CD4-positive, alpha-beta T cell treated with Interleukin-2 at 100 ng/mL for 4 hours (primary cell): Measurements from ENCODE around the gene PIEZO2.

Experiments
- DNase-seq: peaks from one replicate; pipeline ENCODE4 v3.0.0-alpha.2; 2020; ENCODE audit warnings: low spot score

Gene PIEZO2

GRCh38 chr18:11112286-11112685 lies 37.1 kb downstream of the PIEZO2 start:
- DNase-seq: no peak

GRCh38 chr18:11110509-11110908 lies 38.9 kb downstream of the PIEZO2 start:
- no peak for DNase-seq

GRCh38 chr18:11108947-11109346 lies 40.4 kb downstream of the PIEZO2 start:
- no peak for DNase-seq

- DNase-seq: no peak
These were observed 42.5 kb downstream of the PIEZO2 start for GRCh38 chr18:11106894-11107293.

- no peak for DNase-seq
These were observed 43.9 kb downstream of the PIEZO2 start for GRCh38 chr18:11105463-11105862.

- DNase-seq: no peak
These were observed 45.1 kb downstream of the PIEZO2 start for GRCh38 chr18:11104307-11104706.

GRCh38 chr18:11096839-11097750 lies 52.3 kb downstream of the PIEZO2 start:
- no peak for DNase-seq

GRCh38 chr18:11096411-11096810 lies 53.0 kb downstream of the PIEZO2 start:
- DNase-seq: no peak

- DNase-seq: no peak
These were observed 53.6 kb downstream of the PIEZO2 start for GRCh38 chr18:11095674-11096293.

GRCh38 chr18:11095211-11095610 lies 54.2 kb downstream of the PIEZO2 start:
- DNase-seq: no peak

- no peak for DNase-seq
These were observed 57.6 kb downstream of the PIEZO2 start for GRCh38 chr18:11091746-11092145.

- no peak for DNase-seq
These were observed 59.2 kb downstream of the PIEZO2 start for GRCh38 chr18:11089931-11090715.

- no peak for DNase-seq
These were observed 68.3 kb downstream of the PIEZO2 start for GRCh38 chr18:11081009-11081532.

GRCh38 chr18:11078491-11078890 lies 70.9 kb downstream of the PIEZO2 start:
- no peak for DNase-seq

GRCh38 chr18:11077548-11078187 lies 71.7 kb downstream of the PIEZO2 start:
- no peak for DNase-seq

GRCh38 chr18:11074889-11075288 lies 74.5 kb downstream of the PIEZO2 start:
- no peak for DNase-seq

- DNase-seq: no peak
These were observed 75.4 kb downstream of the PIEZO2 start for GRCh38 chr18:11073971-11074370.

GRCh38 chr18:11072632-11073031 lies 76.7 kb downstream of the PIEZO2 start:
- no peak for DNase-seq

- no peak for DNase-seq
These were observed 78.1 kb downstream of the PIEZO2 start for GRCh38 chr18:11071300-11071699.

- DNase-seq: no peak
These were observed 78.8 kb downstream of the PIEZO2 start for GRCh38 chr18:11070593-11070992.

GRCh38 chr18:11066038-11066437 lies 83.3 kb downstream of the PIEZO2 start:
- DNase-seq: no peak
